Measurements from ENCODE around the gene BST1. TPM values are rescaled to one million over a fixed set of nuclear protein-coding genes. Genes with fewer than 3 reads are reported as not detected.

Gene BST1
- total and polyA plus RNA-seq, 12 donors: 1.3 to 5.7 (median 3.0) TPM

GRCh38 chr4:15769202-15769601 is 66.3 kb downstream of the BST1 start:
- Histone ChIP-seq H3K27ac (no peak overlapping the region), H3K4me3 (no peak overlapping the region), H3K36me3 (no peaks in the 10 kb centered on the region), H3K9me3 (no peaks in the 10 kb centered on the region), H3K4me1 (peaks cover 0 to 26% (median 0%) of the 10 kb centered on the region in 9 donors), H3K27me3 (no peaks in the 10 kb centered on the region)
- TF ChIP-seq CTCF (IDR thresholded peaks at IDR 0.05): no peak
- intact Hi-C loops (cut with DNase I): no loop called here
- DNase-seq (no peak), ATAC-seq (no peak)
- WGBS, 2 donors: 68 to 73% methylated on average over 2 of the region's 2 CpGs

GRCh38 chr4:15771216-15772058 is 68.6 kb downstream of the BST1 start:
- H3K4me3 ChIP-seq: no peak overlapping the region
- H3K9me3 ChIP-seq: no peaks in the 10 kb centered on the region
- ATAC-seq (no peak), DNase-seq (no peak)
- whole genome bisulfite sequencing, 2 donors: 60 to 65% methylated on average over 3 of the region's 3 CpGs
- H3K36me3 ChIP-seq: no peaks in the 10 kb centered on the region
- no peaks in the 10 kb centered on the region for H3K27me3 ChIP-seq
- intact Hi-C loops (cut with DNase I): no loop called here
- H3K4me1 ChIP-seq: peaks cover 0 to 17% (median 0%) of the 10 kb centered on the region in 9 donors
- no peak for TF ChIP-seq CTCF (IDR thresholded peaks at IDR 0.05)
- peak overlapping the region in 1 of 10 donors; percentile 28 for H3K27ac ChIP-seq

GRCh38 chr4:15774020-15774420 is 71.2 kb downstream of the BST1 start:
- intact Hi-C loops (cut with DNase I): no loop called here
- H3K36me3 ChIP-seq: no peaks in the 10 kb centered on the region
- TF ChIP-seq CTCF (IDR thresholded peaks at IDR 0.05): no peak
- 92 to 93% methylated on average over 4 of the region's 4 CpGs for WGBS, 2 donors
- H3K4me3 ChIP-seq: no peak overlapping the region
- no peaks in the 10 kb centered on the region for H3K9me3 ChIP-seq
- H3K27ac ChIP-seq: no peak overlapping the region
- H3K4me1 ChIP-seq: peaks cover 0 to 27% (median 8%) of the 10 kb centered on the region in 9 donors
- DNase-seq (no peak), ATAC-seq (no peak)
- no peaks in the 10 kb centered on the region for H3K27me3 ChIP-seq

GRCh38 chr4:15776871-15777648 is 74.2 kb downstream of the BST1 start:
- intact Hi-C loops (cut with DNase I): no loop called here
- Histone ChIP-seq H3K27me3 (no peaks in the 10 kb centered on the region), H3K4me3 (no peak overlapping the region), H3K27ac (peak overlapping the region in 2 of 10 donors; percentile 52 to 75), H3K4me1 (peaks cover 0 to 45% (median 20%) of the 10 kb centered on the region in 9 donors), H3K36me3 (no peaks in the 10 kb centered on the region), H3K9me3 (no peaks in the 10 kb centered on the region)
- DNase-seq (peak in 1 of 2 donors; percentile 29), ATAC-seq (peak in 3 of 8 donors; percentile 7 to 38 (median 12))
- TF ChIP-seq CTCF (IDR thresholded peaks at IDR 0.05): no peak
- 76 to 87% methylated on average over 5 of the region's 5 CpGs for WGBS, 2 donors
